Heart left ventricle (tissue), 13 donors: Measurements from ENCODE around the gene CHST4.

Source experiments
- CTCF ChIP-seq, 12 donors: fragments of 200-600 bp; sonication (generic) in 4 of 12; IDR thresholded peaks; one replicate each; pipeline versions ENCODE4 v1.5.0 to v1.8.0; 2018 to 2022; ENCODE audit warnings: antibody characterized with exemption in 12 of 12, mild to moderate bottlenecking in 5 of 12
- POLR2A ChIP-seq, 2 donors: fragments of 450-650 bp; IDR thresholded peaks; one replicate each; pipeline ENCODE4 v1.6.1; 2017; ENCODE audit warnings: antibody characterized with exemption in 2 of 2, mild to moderate bottlenecking in 2 of 2, moderate library complexity in 2 of 2
- donor health status: ischemic (EF 13 %, LVEDD 7.1; RV severe dilation, severe dysfunction).
- donor health status: DM: no; HTN: yes; CAD: no.
- donor health status: DM: no; HTN: no; CAD: no.
- donor health status: ischemic (EF 25% LVEDD 6.9; RV normal size, moderate dysfunction).
- donor health status: ischemic (EF 25% LVEDD 5.7; RV mildly dilated, moderate dysfunction).
- donor health status: ischemic (EF 35%, LVEDD 5.7; RV mildly dilated, moderate dysfunction).
- donor health status: nonischemic (EF 11% LVEDD 7.7; RV severe dilation, severe dysfunction).
- donor health status: DM: yes; HTN: yes; CAD: no.
- donor health status: PGD.
- donor health status: ischemic (EF 29% LVEDD 5.4; RV normal size, mild dysfunction).
- donor health status: nonischemic (EF 23%, LVEDD 6.1; RV moderate dilation, normal function).

GRCh38 chr16:71567931-71568330 lies 41.7 kb downstream of the CHST4 start:
- no peak for TF ChIP-seq CTCF (IDR thresholded peaks at IDR 0.05)
- no peak for TF ChIP-seq POLR2A (IDR thresholded peaks at IDR 0.05)
